Heart right ventricle (tissue), 16 donors: ENCODE data around the gene CFAP70. TPM values are rescaled to one million over a fixed set of nuclear protein-coding genes. Genes with fewer than 3 reads are reported as not detected.
"Not testable (repeated sequence)": the region's sequence is repeated elsewhere in the genome, so short reads cannot be mapped to it uniquely, and the experiment has no call there.

Experiments used
- ATAC-seq, 8 donors: fragments of 200-7000 bp; cut with Tn5 transposase; one replicate each; pipeline ENCODE4 v1.9.1; 2020; ENCODE audit warnings: mild to moderate bottlenecking in 8 of 8, moderate library complexity in 8 of 8, moderate number of reproducible peaks in 1 of 8
- DNase-seq, 2 donors: peaks; one replicate each; pipeline ENCODE4 v3.0.0-alpha.2; 2020
- H3K27ac ChIP-seq, 10 donors: fragments of 200-600 bp; sonication (generic) in 2 of 10; one replicate each; pipeline versions ENCODE4 v1.5.0 to v1.8.0; 2020 to 2022; ENCODE audit warnings: mild to moderate bottlenecking in 3 of 10
- H3K27me3 ChIP-seq, 7 donors: fragments of 200-600 bp; one replicate each; pipeline ENCODE4 v1.8.0; 2021 to 2022; ENCODE audit warnings: mild to moderate bottlenecking in 2 of 7
- H3K36me3 ChIP-seq, 9 donors: fragments of 200-600 bp; sonication (generic) in 1 of 9; one replicate each; pipeline versions ENCODE4 v1.5.0 to v1.8.0; 2020 to 2022; ENCODE audit warnings: mild to moderate bottlenecking in 2 of 9
- H3K4me1 ChIP-seq, 9 donors: fragments of 200-600 bp; sonication (generic) in 1 of 9; one replicate each; pipeline versions ENCODE4 v1.5.0 to v1.8.0; 2020 to 2022; ENCODE audit warnings: mild to moderate bottlenecking in 4 of 9
- H3K4me3 ChIP-seq, 10 donors: fragments of 200-600 bp; sonication (generic) in 2 of 10; one replicate each; pipeline versions ENCODE4 v1.5.0 to v1.8.0; 2020 to 2022; ENCODE audit warnings: mild to moderate bottlenecking in 7 of 10, moderate library complexity in 2 of 10
- H3K9me3 ChIP-seq, 11 donors: fragments of 200-600 bp in 10 of 11; sonication (generic) in 2 of 11; one replicate each; pipeline versions ENCODE4 v1.5.0 to v1.8.0; 2013 to 2022; ENCODE audit warnings: mild to moderate bottlenecking in 2 of 11, control low read depth in 1 of 11, moderate library complexity in 1 of 11
- WGBS, 2 donors: extraction: QIAGEN DNeasy Blood & Tissue Kit; methylation state at CpG; one replicate each; pipeline ENCODE4 v1.1.7; 2013; ENCODE audit warnings: inconsistent platforms in 1 of 2; 5-methylcytosine and 5-hydroxymethylcytosine counted together
- intact Hi-C, 10 donors: fragments of 100-400 bp; cut with DNase I; formaldehyde crosslinking; loops; one replicate each; pipeline versions ENCODE4 v1.11.1 to v1.14.2; 2022
- polyA plus RNA-seq, 2 donors: library from polyadenylated mRNA; stranded (reverse); fragments of 200-250 nt; gene quantifications; one replicate each; pipeline ENCODE4 v1.2.3, GENCODE V29; 2013
- total RNA-seq, 10 donors: library from RNA; stranded (reverse); fragmentation: NEBNext Ultra II Directional in 3 of 10; extraction: Animal tissue kit (Norgen Biotek cat#: 25700) in 3 of 10; gene quantifications; one replicate each; pipeline versions ENCODE4 v1.2.1 to v1.2.4, GENCODE V29; 2021 to 2023
- TF ChIP-seq, protein P1 (sequence below), 9 donors: fragments of 200-600 bp; sonication (generic) in 2 of 9; IDR thresholded peaks; one replicate each; pipeline versions ENCODE4 v1.5.0 to v1.8.0; 2021 to 2022; ENCODE audit warnings: antibody characterized with exemption in 9 of 9, mild to moderate bottlenecking in 5 of 9, moderate library complexity in 1 of 9
- donor health status: Arrhythmogenic right ventricular cardiomyopathy.
- donor health status: ischemic (EF 13 %, LVEDD 7.1; RV severe dilation, severe dysfunction).
- donor health status: healthy with polysubstance abuse.
- donor health status: DM: no; HTN: yes; CAD: no.
- donor health status: DM: no; HTN: no; CAD: no.
- donor health status: ischemic (EF 25% LVEDD 6.9; RV normal size, moderate dysfunction).
- donor health status: ischemic (EF 25% LVEDD 5.7; RV mildly dilated, moderate dysfunction).
- donor health status: healthy.
- donor health status: DM: yes; HTN: yes; CAD: no.
- donor health status: Ischemic cardiomyopathy.
- donor health status: ischemic (EF 35%, LVEDD 5.7; RV mildly dilated, moderate dysfunction).
- donor health status: nonischemic (EF 11% LVEDD 7.7; RV severe dilation, severe dysfunction).
- donor health status: DM: yes; HTN: yes; CAD: no.
- donor health status: PGD.
- donor health status: ischemic (EF 29% LVEDD 5.4; RV normal size, mild dysfunction).
- donor health status: nonischemic (EF 23%, LVEDD 6.1; RV moderate dilation, normal function).

CFAP70 gene
- total and polyA plus RNA-seq, 12 donors: 0.25 to 5.4 (median 1.9) TPM

DNA sequence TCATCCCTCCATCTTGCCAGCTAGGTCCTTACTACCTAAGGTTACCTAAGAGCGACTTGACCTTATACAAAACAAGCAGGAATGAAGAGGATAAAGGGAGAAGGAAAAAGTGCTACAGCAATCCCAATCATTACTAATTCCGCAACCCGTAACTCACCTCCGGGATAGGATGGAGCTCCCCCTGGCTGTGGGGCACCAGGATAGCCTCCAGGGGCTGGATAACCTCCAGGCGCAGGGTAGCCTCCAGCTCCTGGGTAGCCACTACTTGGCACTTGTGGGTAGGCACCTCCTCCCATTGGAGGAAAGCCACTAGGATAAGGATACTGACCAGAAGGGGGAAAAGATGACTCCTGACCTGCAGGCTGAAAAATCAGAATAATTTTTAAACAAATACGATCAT lies 39.4 kb upstream of the CFAP70 start:
- ATAC-seq (no peak), DNase-seq (no peak)
- H3K27ac ChIP-seq: no peak overlapping the region
- no peak overlapping the region for H3K4me3 ChIP-seq
- H3K9me3 ChIP-seq: peaks cover 0 to 5% (median 0%) of the 10 kb centered on the region in 11 donors
- TF ChIP-seq, protein P1, sequence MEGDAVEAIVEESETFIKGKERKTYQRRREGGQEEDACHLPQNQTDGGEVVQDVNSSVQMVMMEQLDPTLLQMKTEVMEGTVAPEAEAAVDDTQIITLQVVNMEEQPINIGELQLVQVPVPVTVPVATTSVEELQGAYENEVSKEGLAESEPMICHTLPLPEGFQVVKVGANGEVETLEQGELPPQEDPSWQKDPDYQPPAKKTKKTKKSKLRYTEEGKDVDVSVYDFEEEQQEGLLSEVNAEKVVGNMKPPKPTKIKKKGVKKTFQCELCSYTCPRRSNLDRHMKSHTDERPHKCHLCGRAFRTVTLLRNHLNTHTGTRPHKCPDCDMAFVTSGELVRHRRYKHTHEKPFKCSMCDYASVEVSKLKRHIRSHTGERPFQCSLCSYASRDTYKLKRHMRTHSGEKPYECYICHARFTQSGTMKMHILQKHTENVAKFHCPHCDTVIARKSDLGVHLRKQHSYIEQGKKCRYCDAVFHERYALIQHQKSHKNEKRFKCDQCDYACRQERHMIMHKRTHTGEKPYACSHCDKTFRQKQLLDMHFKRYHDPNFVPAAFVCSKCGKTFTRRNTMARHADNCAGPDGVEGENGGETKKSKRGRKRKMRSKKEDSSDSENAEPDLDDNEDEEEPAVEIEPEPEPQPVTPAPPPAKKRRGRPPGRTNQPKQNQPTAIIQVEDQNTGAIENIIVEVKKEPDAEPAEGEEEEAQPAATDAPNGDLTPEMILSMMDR (IDR thresholded peaks at IDR 0.05): peak in 1 of 9 donors; percentile 4
- H3K27me3 ChIP-seq: no peaks in the 10 kb centered on the region
- intact Hi-C loops: no loop called here
- H3K4me1 ChIP-seq: peaks cover 0 to 24% (median 3%) of the 10 kb centered on the region in 9 donors
- 97 to 98% methylated on average over 6 of the region's 6 CpGs for WGBS, 2 donors
- H3K36me3 ChIP-seq: peaks cover 0 to 72% (median 30%) of the 10 kb centered on the region in 9 donors

DNA sequence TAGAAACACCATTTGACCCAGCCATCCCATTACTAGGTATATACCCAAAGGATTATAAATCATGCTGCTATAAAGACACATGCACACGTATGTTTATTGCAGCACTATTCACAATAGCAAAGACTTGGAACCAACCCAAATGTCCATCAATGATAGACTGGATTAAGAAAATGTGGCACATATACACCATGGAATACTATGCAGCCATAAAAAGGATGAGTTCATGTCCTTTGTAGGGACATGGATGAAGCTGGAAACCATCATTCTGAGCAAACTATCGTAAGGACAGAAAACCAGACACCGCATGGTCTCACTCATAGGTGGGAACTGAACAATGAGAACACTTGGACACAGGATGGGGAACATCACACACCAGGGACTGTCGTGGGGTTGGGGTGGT lies 35.7 kb upstream of the CFAP70 start:
- H3K4me3 ChIP-seq, H3K4me1 ChIP-seq, H3K27me3 ChIP-seq, ATAC-seq, DNase-seq, H3K27ac ChIP-seq, H3K9me3 ChIP-seq, intact Hi-C loops: not testable (repeated sequence)
- 94 to 98% methylated on average over 3 of the region's 4 CpGs for WGBS, 2 donors
- H3K36me3 ChIP-seq: peaks cover 0 to 90% (median 51%) of the 10 kb centered on the region in 9 donors

DNA sequence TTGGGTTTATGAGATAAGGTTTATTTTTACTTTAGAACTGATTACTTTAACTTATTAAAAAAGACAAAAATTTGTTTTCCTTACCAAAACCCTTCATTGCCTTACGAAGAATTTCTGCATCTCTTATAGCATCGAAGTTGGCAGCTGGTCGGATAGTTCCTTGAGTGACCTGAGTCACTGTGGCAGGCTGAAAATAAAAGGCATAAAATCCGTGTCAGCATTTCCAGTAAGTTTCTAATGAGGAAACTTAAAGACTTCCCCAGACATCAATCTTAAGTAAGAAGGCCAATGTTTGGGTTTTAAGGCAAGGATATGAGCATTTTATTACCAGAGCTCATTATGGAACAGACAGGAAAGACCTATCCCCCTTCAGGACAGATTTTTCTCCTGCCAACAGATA lies 29.6 kb upstream of the CFAP70 start:
- Histone ChIP-seq H3K4me1 (no peaks in the 10 kb centered on the region), H3K27me3 (no peaks in the 10 kb centered on the region), H3K36me3 (peaks cover 0 to 93% (median 72%) of the 10 kb centered on the region in 9 donors), H3K27ac (no peak overlapping the region), H3K4me3 (no peak overlapping the region), H3K9me3 (no peaks in the 10 kb centered on the region)
- WGBS, 2 donors: 88 to 92% methylated on average over 4 of the region's 4 CpGs
- intact Hi-C loops: no loop called here
- no peak for DNase-seq
- TF ChIP-seq, protein P1 (IDR thresholded peaks at IDR 0.05): no peak
- no peak for ATAC-seq

DNA sequence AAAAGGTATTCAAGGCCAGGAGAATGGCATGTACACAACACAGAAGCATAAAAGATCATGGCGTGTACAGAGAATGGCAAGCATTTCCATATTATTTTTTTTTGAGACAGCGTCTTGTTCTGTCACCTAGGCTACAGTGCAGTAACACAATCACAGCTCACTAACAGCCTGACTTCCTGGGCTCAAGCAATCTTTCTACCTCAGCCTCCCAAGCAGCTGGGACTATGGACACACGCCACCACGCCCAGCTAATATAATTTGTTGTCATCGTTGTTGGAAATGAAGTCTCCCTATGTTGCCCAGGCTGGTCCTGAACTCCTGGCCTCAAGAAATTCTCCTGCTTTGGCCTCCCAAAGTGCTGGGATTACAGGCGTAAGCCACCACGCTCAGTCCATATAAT lies 27.9 kb upstream of the CFAP70 start:
- 98 to 99% methylated on average over 7 of the region's 7 CpGs for WGBS, 2 donors
- H3K27ac ChIP-seq: no peak overlapping the region
- TF ChIP-seq, protein P1 (IDR thresholded peaks at IDR 0.05): no peak
- DNase-seq: no peak
- peaks cover 0 to 100% (median 86%) of the 10 kb centered on the region in 9 donors for H3K36me3 ChIP-seq
- no peaks in the 10 kb centered on the region for H3K27me3 ChIP-seq
- no peaks in the 10 kb centered on the region for H3K4me1 ChIP-seq
- no peak for ATAC-seq
- no peaks in the 10 kb centered on the region for H3K9me3 ChIP-seq
- intact Hi-C loops: no loop called here
- no peak overlapping the region for H3K4me3 ChIP-seq

DNA sequence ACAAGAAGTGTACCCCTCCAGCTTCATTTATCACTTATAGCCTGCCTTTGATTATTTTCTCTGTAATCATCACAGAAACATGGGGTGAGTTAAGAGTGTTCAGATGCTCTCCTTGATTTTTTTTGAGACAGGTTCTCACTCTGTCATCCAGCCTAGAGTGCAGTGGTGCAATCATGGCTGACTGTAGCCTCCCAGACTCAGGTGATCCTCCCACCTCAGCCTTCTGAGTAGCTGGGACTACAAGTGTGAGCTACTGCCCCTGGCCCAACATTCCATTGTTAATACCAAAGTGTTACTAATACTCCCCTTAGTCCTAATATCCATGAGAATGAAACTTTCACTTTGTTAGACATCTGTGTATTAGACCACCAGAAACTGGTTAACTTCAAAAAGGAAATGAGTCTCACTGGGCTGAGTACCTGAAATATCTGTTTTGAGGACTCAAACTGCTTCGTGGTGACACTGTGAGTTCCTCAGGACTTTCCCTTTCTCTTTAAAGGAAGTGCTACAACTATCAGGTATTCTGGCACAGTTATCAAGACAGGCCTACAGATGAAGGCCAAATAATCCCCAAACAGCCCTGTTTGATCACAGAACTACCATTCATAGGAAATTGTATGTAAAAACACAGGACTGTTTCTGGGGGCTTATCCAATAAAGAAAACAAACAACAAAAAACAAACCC lies 20.5 kb upstream of the CFAP70 start:
- ATAC-seq: no peak
- intact Hi-C loops: no loop called here

More for the DNA sequence above, 20.5 kb upstream of the CFAP70 start:
- Histone ChIP-seq H3K4me1 (peaks cover 0 to 6% (median 0%) of the 10 kb centered on the region in 9 donors), H3K27me3 (no peaks in the 10 kb centered on the region), H3K36me3 (peaks cover 0 to 100% (median 66%) of the 10 kb centered on the region in 9 donors), H3K4me3 (no peak overlapping the region), H3K27ac (no peak overlapping the region), H3K9me3 (no peaks in the 10 kb centered on the region)
- 62 to 79% methylated on average over 1 of the region's 1 CpG for WGBS, 2 donors
- no peak for DNase-seq
- TF ChIP-seq, protein P1 (IDR thresholded peaks at IDR 0.05): no peak
